GM19351 (cell line): ENCODE data around the gene PRDM2.
"Not testable (repeated sequence)": the region's sequence is repeated elsewhere in the genome, so short reads cannot be mapped to it uniquely, and the experiment has no call there.

ENCODE experiments used
- ATAC-seq: cut with Tn5 transposase; IDR thresholded peaks from one replicate; pipeline ENCODE4 v1.9.1; 2021; ENCODE audit warnings: mild to moderate bottlenecking, moderate library complexity; ENCODE audit not compliant: unreplicated experiment

Gene PRDM2

GRCh38 chr1:13699936-13700520 lies at the start of gene PRDM2:
TSS of gene PRDM2 (plus strand) at chr1:13700188. CDS start at chr1:13715606, 15,418 bp downstream.
- ATAC-seq, result peak; percentile 35

- ATAC-seq, result no peak
These were observed 48.7 kb upstream of the PRDM2 start for GRCh38 chr1:13651279-13651678.

GRCh38 chr1:13652238-13652637 lies 47.8 kb upstream of the PRDM2 start:
- no peak for ATAC-seq

- ATAC-seq, result no peak
These were observed 38.4 kb upstream of the PRDM2 start for GRCh38 chr1:13661539-13661938.

GRCh38 chr1:13662493-13662892 lies 37.5 kb upstream of the PRDM2 start:
- no peak for ATAC-seq

GRCh38 chr1:13663969-13664368 lies 36.0 kb upstream of the PRDM2 start:
- no peak for ATAC-seq

- ATAC-seq, result no peak
These were observed 35.5 kb upstream of the PRDM2 start for GRCh38 chr1:13664451-13664850.

GRCh38 chr1:13666317-13666716 lies 33.7 kb upstream of the PRDM2 start:
- ATAC-seq, result no peak

GRCh38 chr1:13667691-13668090 lies 32.3 kb upstream of the PRDM2 start:
- ATAC-seq, result no peak

GRCh38 chr1:13674377-13674776 lies 25.6 kb upstream of the PRDM2 start:
- ATAC-seq, result no peak

- ATAC-seq, result no peak
These were observed 24.8 kb upstream of the PRDM2 start for GRCh38 chr1:13675151-13675651.

GRCh38 chr1:13677896-13678295 lies 22.1 kb upstream of the PRDM2 start:
- ATAC-seq, result no peak

GRCh38 chr1:13679651-13680050 lies 20.3 kb upstream of the PRDM2 start:
- no peak for ATAC-seq

GRCh38 chr1:13680609-13681008 lies 19.4 kb upstream of the PRDM2 start:
- not testable (repeated sequence) for ATAC-seq

- ATAC-seq, result no peak
These were observed 18.1 kb upstream of the PRDM2 start for GRCh38 chr1:13681921-13682320.

GRCh38 chr1:13682444-13682843 lies 17.5 kb upstream of the PRDM2 start:
- ATAC-seq, result no peak

GRCh38 chr1:13683206-13683605 lies 16.8 kb upstream of the PRDM2 start:
- no peak for ATAC-seq

- no peak for ATAC-seq
These were observed 12.8 kb upstream of the PRDM2 start for GRCh38 chr1:13687151-13687715.

- not testable (repeated sequence) for ATAC-seq
These were observed 6.9 kb upstream of the PRDM2 start for GRCh38 chr1:13693094-13693493.

GRCh38 chr1:13694886-13695684 lies 4.9 kb upstream of the PRDM2 start:
- ATAC-seq, result no peak

GRCh38 chr1:13697738-13698137 lies 2.2 kb upstream of the PRDM2 start:
- ATAC-seq, result no peak

- no peak for ATAC-seq
These were observed 478 bp upstream of the PRDM2 start for GRCh38 chr1:13699510-13699909.
